Type B pancreatic cell (in vitro differentiated cells): ENCODE data around the gene NR6A1. TPM values are rescaled to one million over a fixed set of nuclear protein-coding genes. Genes with fewer than 3 reads are reported as not detected.

ENCODE experiments used
- DNase-seq: peaks from one replicate; pipeline ENCODE4 v3.0.0; 2021; ENCODE audit warnings: mixed read lengths; ENCODE audit not compliant: unreplicated experiment; ENCODE audit errors: extremely low spot score
- H3K27ac Mint-ChIP-seq: 2 replicates; pipeline ENCODE4 v1.8.0; 2021; ENCODE audit warnings: mild to moderate bottlenecking, mixed read lengths
- H3K27me3 Mint-ChIP-seq: 2 replicates; pipeline ENCODE4 v1.8.0; 2021; ENCODE audit warnings: mixed read lengths
- H3K36me3 Mint-ChIP-seq: 2 replicates; pipeline ENCODE4 v1.8.0; 2021; ENCODE audit warnings: mixed read lengths
- H3K4me1 Mint-ChIP-seq: one replicate; pipeline ENCODE4 v1.8.0; 2021; ENCODE audit warnings: mixed read lengths; ENCODE audit not compliant: unreplicated experiment
- H3K4me3 Mint-ChIP-seq: 2 replicates; pipeline ENCODE4 v1.8.0; 2021; ENCODE audit warnings: mild to moderate bottlenecking, mixed read lengths
- H3K9me3 Mint-ChIP-seq: 2 replicates; pipeline ENCODE4 v1.8.0; 2021; ENCODE audit warnings: mixed read lengths
- total RNA-seq: library from RNA; stranded (reverse); gene quantifications from 2 replicates; pipeline ENCODE4 v1.2.1, GENCODE V29; 2021; ENCODE audit warnings: low replicate concordance
- TF ChIP-seq, protein P1 (sequence below): fragments of 200-600 bp; sonication (generic); conservative IDR thresholded peaks from 2 replicates; pipeline ENCODE4 v1.5.0; 2021; ENCODE audit warnings: antibody characterized with exemption, mild to moderate bottlenecking

The NR6A1 gene
- total RNA-seq, 1 donor from 2014 or later, result 10.0 TPM

DNA sequence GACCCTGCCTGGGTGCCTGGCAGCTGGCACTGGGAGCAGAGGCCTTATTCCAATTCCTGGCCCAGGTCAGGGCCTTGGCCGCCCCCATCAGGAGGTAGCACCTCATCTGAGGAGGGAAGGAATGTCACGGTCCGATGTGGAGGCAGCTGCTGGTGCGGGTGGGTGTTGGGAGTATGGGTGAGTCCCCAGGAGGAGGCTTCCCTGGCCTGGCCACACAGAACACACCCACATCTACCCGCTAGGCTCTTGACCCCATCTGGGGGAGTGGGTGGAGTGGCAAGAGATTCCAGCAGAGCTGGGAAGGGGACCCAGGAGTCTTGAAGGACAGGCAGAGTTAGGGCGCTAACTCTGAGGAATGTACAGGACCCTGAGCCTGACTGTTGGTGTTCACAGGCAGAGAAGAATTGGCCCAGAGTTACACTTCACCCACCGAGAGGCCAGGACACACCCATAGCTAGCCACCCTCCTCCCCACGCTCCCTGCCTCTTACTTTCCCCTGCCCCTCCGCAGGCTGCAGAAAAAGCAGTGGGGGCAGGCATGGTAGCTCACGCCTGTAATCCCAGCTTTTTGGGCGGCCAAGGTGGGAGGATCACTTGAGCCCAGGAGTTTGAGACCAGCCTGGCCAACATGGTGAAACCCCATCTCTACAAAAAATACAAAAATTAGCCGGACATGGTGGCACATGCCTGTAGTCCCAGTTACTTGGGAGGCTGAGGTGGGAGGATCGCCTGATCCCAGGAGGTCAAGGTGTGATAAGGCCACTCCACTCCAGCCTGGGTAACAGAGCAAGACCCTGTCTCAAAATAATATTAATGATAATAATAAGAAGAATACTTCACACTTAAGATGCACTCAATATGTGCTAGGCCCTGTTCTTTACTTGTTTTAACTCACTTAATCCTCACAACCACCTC lies 11.8 kb upstream of the NR6A1 start:
- no peak overlapping the region for H3K4me3 Mint-ChIP-seq
- TF ChIP-seq, protein P1, sequence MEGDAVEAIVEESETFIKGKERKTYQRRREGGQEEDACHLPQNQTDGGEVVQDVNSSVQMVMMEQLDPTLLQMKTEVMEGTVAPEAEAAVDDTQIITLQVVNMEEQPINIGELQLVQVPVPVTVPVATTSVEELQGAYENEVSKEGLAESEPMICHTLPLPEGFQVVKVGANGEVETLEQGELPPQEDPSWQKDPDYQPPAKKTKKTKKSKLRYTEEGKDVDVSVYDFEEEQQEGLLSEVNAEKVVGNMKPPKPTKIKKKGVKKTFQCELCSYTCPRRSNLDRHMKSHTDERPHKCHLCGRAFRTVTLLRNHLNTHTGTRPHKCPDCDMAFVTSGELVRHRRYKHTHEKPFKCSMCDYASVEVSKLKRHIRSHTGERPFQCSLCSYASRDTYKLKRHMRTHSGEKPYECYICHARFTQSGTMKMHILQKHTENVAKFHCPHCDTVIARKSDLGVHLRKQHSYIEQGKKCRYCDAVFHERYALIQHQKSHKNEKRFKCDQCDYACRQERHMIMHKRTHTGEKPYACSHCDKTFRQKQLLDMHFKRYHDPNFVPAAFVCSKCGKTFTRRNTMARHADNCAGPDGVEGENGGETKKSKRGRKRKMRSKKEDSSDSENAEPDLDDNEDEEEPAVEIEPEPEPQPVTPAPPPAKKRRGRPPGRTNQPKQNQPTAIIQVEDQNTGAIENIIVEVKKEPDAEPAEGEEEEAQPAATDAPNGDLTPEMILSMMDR, result no peak
- no peak overlapping the region for H3K27ac Mint-ChIP-seq
- H3K36me3 Mint-ChIP-seq, result no peaks in the 10 kb centered on the region
- DNase-seq, result peak; percentile 58
- peaks cover 15% of the 10 kb centered on the region for H3K27me3 Mint-ChIP-seq
- peaks cover 20% of the 10 kb centered on the region for H3K4me1 Mint-ChIP-seq
- no peaks in the 10 kb centered on the region for H3K9me3 Mint-ChIP-seq

DNA sequence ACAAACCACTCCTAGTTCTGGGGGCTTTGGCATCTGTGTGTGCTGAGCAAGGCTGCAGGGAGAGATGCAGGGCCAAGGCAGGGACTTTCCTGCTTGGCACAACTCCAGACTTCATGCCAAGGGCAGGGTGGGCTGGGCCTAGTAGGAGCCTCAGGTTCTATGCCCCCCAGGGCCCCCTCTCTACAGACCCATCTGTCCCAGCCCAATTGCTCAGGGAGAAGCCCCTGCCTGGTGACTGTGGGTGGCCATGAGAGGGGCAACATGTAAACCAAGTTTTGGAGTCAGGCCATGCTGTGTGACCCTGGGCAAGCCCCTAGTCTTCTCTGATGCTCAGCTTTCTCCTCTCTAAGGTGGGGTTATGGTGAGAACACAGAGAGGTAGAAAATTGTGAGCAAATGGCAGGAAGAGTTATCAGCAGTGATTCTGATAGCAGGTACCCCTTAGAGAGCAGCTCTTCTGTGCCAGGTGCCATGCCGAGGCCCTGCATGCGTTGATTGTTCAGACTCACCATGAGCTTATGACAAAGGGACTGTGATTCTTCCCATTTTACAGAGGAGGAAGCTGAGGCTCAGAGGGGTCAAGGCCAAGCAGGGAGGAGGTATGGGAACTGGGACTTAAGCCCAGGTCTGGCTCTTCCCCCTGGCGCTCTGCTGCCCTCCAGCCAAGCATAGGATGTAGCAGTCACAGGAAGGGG lies 11.0 kb upstream of the NR6A1 start:
- Mint-ChIP-seq H3K27ac (no peak overlapping the region), H3K4me3 (peak overlapping the region; percentile 36), H3K4me1 (peaks cover 20% of the 10 kb centered on the region), H3K9me3 (no peaks in the 10 kb centered on the region), H3K27me3 (peaks cover 19% of the 10 kb centered on the region), H3K36me3 (no peaks in the 10 kb centered on the region)
- DNase-seq, result peak; percentile 48
- TF ChIP-seq, protein P1, result no peak

DNA sequence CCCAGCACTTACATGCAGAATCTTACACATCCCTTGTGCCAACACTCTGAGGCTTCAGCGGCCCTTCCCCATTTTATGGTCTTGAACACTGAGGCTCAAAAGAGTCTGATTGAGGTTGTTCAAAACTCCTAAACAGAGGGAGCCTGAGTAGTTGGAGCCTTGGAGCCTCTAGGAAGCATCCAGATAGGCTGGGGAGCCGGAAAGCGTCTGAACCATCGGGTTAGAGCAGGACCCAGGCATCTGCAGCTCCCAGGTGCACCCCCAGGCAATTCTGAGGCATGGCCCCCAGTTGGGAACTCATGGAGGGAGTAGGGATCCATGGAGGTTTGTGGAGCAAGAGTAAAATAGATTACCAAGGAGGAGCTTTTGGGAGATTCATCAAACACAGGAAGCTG lies 9.6 kb upstream of the NR6A1 start:
- TF ChIP-seq, protein P1, result no peak
- H3K4me3 Mint-ChIP-seq, result no peak overlapping the region
- DNase-seq, result no peak
- no peaks in the 10 kb centered on the region for H3K9me3 Mint-ChIP-seq
- H3K27ac Mint-ChIP-seq, result no peak overlapping the region
- no peaks in the 10 kb centered on the region for H3K36me3 Mint-ChIP-seq
- peaks cover 28% of the 10 kb centered on the region for H3K4me1 Mint-ChIP-seq
- H3K27me3 Mint-ChIP-seq, result peaks cover 30% of the 10 kb centered on the region

DNA sequence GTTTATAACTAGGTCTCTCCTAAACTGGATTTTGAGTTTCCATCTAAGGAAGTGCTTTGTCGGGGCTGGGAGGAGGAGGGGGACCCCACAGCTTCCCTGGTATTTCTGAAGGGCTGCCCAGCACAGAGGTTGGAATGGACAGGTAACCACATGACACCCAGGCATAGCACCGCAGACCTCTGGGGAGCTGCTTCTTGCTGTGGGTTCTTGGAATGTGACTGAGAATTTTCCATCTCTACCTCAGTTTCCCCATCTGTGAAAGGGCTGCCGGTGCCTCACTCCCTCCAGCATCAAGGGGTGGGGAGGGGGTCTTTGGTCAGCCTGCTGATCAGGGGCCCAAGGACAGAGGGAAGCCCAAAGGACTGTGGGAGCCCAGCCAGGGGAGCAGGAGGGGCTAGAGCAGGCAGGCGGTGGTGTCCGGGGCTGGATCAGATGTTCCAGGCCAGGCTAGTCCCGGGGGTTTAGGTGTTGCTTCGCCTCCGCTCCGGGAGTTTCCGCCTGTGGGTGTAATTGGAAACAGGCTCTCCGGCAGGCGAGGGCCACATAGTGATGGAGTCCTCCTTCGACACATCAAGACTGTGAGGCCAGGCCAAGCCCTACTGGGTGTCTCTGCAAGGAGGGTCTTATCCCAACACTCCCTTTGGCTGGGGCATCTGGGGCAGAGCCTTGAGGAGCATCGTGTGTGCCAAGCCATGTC lies 9.1 kb upstream of the NR6A1 start:
- Mint-ChIP-seq H3K27ac (no peak overlapping the region), H3K4me3 (peak overlapping the region; percentile 67), H3K9me3 (no peaks in the 10 kb centered on the region), H3K36me3 (no peaks in the 10 kb centered on the region), H3K4me1 (peaks cover 30% of the 10 kb centered on the region), H3K27me3 (peaks cover 33% of the 10 kb centered on the region)
- peak; percentile 69 for DNase-seq
- TF ChIP-seq, protein P1, result no peak

DNA sequence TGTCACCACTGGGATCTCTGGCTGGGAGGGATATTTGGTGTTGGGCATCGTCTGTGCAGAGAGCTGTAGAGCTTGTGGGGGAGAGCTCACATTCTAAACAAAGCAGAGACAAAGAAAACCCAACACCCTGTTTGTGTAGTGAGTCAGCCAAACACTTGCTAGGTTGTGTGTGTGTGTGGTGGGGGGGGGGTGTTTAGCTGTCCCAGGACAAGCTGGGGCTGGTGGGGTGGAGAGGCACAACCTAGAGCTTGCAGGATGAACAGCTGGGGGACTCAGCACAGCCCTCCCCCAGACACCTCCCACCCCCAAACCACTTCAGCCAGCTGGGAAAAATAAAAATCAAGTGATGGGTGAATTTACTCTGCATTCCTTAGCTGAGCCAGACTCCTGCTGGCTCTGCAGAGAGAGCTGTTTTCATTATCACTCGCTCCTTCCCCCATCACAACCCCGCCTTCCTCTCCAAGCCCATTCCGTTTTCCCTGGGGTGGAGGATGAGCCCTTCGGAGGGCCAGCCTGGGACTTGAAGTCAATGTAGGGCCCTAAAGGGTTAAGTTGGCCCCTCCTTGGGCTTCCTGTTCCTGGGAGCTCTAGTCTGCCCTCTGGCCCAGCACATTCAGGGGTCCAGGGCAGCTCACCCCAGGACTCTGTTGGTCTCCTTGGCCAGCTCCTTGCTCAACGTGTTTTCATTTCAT lies 8.4 kb upstream of the NR6A1 start:
- H3K4me1 Mint-ChIP-seq, result peaks cover 30% of the 10 kb centered on the region
- TF ChIP-seq, protein P1, result no peak
- peaks cover 36% of the 10 kb centered on the region for H3K27me3 Mint-ChIP-seq
- peak overlapping the region; percentile 75 for H3K27ac Mint-ChIP-seq
- no peaks in the 10 kb centered on the region for H3K36me3 Mint-ChIP-seq
- no peaks in the 10 kb centered on the region for H3K9me3 Mint-ChIP-seq
- peak; percentile 57 for DNase-seq
- peak overlapping the region; percentile 77 for H3K4me3 Mint-ChIP-seq
